H1 (cell line): ENCODE measurements around the gene TTLL5. TPM values are rescaled to one million over a fixed set of nuclear protein-coding genes. Genes with fewer than 3 reads are reported as not detected.

Experiments used
- CTCF ChIA-PET: fragments of 300-600 bp; sonication (Branson Sonifier 250); formaldehyde crosslinking; loops from one replicate; lab custom pipeline; 2021; ENCODE audit not compliant: partially characterized antibody; lab: Charles Lee
- POLR2A ChIA-PET: fragments of 300-600 bp; sonication (Branson Sonifier 250); formaldehyde crosslinking; loops from one replicate; lab custom pipeline; 2021; ENCODE audit warnings: inconsistent platforms; ENCODE audit not compliant: partially characterized antibody; lab: Charles Lee
- DNase-seq, 2 experiments: peaks; one replicate each; pipeline versions ENCODE4 v3.0.0 to v3.0.0-alpha.2; 2010 to 2022; ENCODE audit warnings: low spot score in 2 of 2, low read depth in 1 of 2, mixed read lengths in 1 of 2
- FAIRE-seq: peaks from 2 replicates; lab custom pipeline; 2011; peaks lifted over from hg19 to GRCh38; lab: Jason Lieb, UNC
- H2AFZ ChIP-seq: 2 replicates; pipeline ENCODE4 v1.8.1; 2012; ENCODE audit warnings: low read length, inconsistent platforms
- H2AK5ac ChIP-seq: 2 replicates; pipeline ENCODE4 v1.6.1; 2013; ENCODE audit warnings: low read depth, low read length
- H2BK120ac ChIP-seq: replicated peaks from 2 replicates; pipeline ENCODE3; 2013; ENCODE audit warnings: low read depth, low read length, inconsistent platforms
- H2BK12ac ChIP-seq: 2 replicates; pipeline ENCODE4 v1.6.1; 2013; ENCODE audit warnings: low read depth, low read length
- H2BK15ac ChIP-seq: 2 replicates; pipeline ENCODE4 v1.6.1; 2013; ENCODE audit warnings: low read length
- H2BK20ac ChIP-seq: 2 replicates; pipeline ENCODE4 v1.6.1; 2013; ENCODE audit warnings: low read length
- H2BK5ac ChIP-seq: 2 replicates; pipeline ENCODE4 v1.6.1; 2013; ENCODE audit warnings: low read depth, low read length
- H3K14ac ChIP-seq: 2 replicates; pipeline ENCODE4 v1.6.1; 2013; ENCODE audit warnings: inconsistent platforms; ENCODE audit not compliant: insufficient read length
- H3K18ac ChIP-seq: 2 replicates; pipeline ENCODE4 v1.6.1; 2013; ENCODE audit warnings: low read length; ENCODE audit errors: extremely low read depth
- H3K23ac ChIP-seq: 2 replicates; pipeline ENCODE4 v1.6.1; 2013; ENCODE audit warnings: inconsistent platforms; ENCODE audit not compliant: insufficient read length
- H3K23me2 ChIP-seq: 2 replicates; pipeline ENCODE4 v1.6.1; 2013; ENCODE audit warnings: low read depth, low read length
- H3K27ac ChIP-seq: 2 replicates; pipeline ENCODE4 v1.6.1; 2011; ENCODE audit warnings: low read depth, low read length, inconsistent platforms
- H3K27me3 ChIP-seq, 4 experiments: replicated peaks in 1 of 4; 1 replicate in 1 of 4; 2 replicates in 3 of 4; pipeline versions ENCODE4 v1.6.1 to v1.8.1; 2011 to 2013; ENCODE audit warnings: low read length in 3 of 4, mild to moderate bottlenecking in 3 of 4, inconsistent platforms in 2 of 4, mixed read lengths in 2 of 4, moderate library complexity in 1 of 4; ENCODE audit not compliant: control insufficient read depth in 3 of 4, insufficient read depth in 3 of 4; ENCODE audit errors: extremely low read depth in 1 of 4
- H3K36me3 ChIP-seq, 4 experiments: 2 replicates each; pipeline versions ENCODE4 v1.6.1 to v1.8.1; 2011 to 2013; ENCODE audit warnings: mild to moderate bottlenecking in 4 of 4, low read length in 3 of 4, moderate library complexity in 2 of 4, control low read depth in 1 of 4, inconsistent platforms in 1 of 4; ENCODE audit not compliant: insufficient read depth in 4 of 4, control insufficient read depth in 2 of 4
- H3K4ac ChIP-seq: replicated peaks from 2 replicates; pipeline ENCODE3; 2013; ENCODE audit warnings: low read length, low read depth, mixed read lengths, inconsistent platforms; ENCODE audit not compliant: insufficient read length
- H3K4me1 ChIP-seq, 4 experiments: replicated peaks in 1 of 4; 1 replicate in 1 of 4; 2 replicates in 3 of 4; pipeline versions ENCODE4 v1.6.1 to v1.8.1; 2011 to 2013; ENCODE audit warnings: low read length in 3 of 4, inconsistent platforms in 2 of 4, mixed read lengths in 1 of 4; ENCODE audit not compliant: insufficient read depth in 4 of 4, control insufficient read depth in 3 of 4
- H3K4me2 ChIP-seq, 2 experiments: 2 replicates each; pipeline versions ENCODE4 v1.6.1 to v1.8.1; 2011 to 2013; ENCODE audit warnings: low read depth in 2 of 2, low read length in 2 of 2, control low read depth in 1 of 2, inconsistent platforms in 1 of 2, mild to moderate bottlenecking in 1 of 2; ENCODE audit not compliant: insufficient read depth in 1 of 2
- H3K4me3 ChIP-seq, 4 experiments: fragments of 200-600, 300-600 bp in 1 of 4; sonication (generic), shearing (Covaris generic), sonication (Bioruptor Twin) in 1 of 4; 2 replicates each; pipeline versions ENCODE4 v1.5.1 to v1.8.1; 2011 to 2016; ENCODE audit warnings: low read length in 4 of 4, low read depth in 3 of 4, control low read depth in 2 of 4, inconsistent platforms in 2 of 4, mild to moderate bottlenecking in 2 of 4, mixed read lengths in 1 of 4, moderate library complexity in 1 of 4; ENCODE audit not compliant: insufficient read depth in 2 of 4; ENCODE audit errors: extremely low read depth in 1 of 4
- H3K56ac ChIP-seq: replicated peaks from 2 replicates; pipeline ENCODE3; 2013; ENCODE audit warnings: low read depth, mild to moderate bottlenecking, mixed read lengths, low read length, inconsistent platforms; ENCODE audit not compliant: insufficient read length
- H3K79me1 ChIP-seq: 2 replicates; pipeline ENCODE4 v1.6.1; 2013; ENCODE audit warnings: low read depth, low read length, control low read depth
- H3K79me2 ChIP-seq, 2 experiments: 2 replicates each; pipeline versions ENCODE4 v1.6.1 to v1.8.1; 2012 to 2013; ENCODE audit warnings: low read length in 2 of 2, mild to moderate bottlenecking in 2 of 2, inconsistent platforms in 1 of 2; ENCODE audit not compliant: insufficient read depth in 2 of 2, control insufficient read depth in 1 of 2
- H3K9ac ChIP-seq, 4 experiments: replicated peaks in 1 of 4; 1 replicate in 1 of 4; 2 replicates in 3 of 4; pipeline versions ENCODE4 v1.6.1 to v1.8.1; 2011 to 2013; ENCODE audit warnings: low read depth in 3 of 4, low read length in 3 of 4, control low read depth in 2 of 4, mild to moderate bottlenecking in 2 of 4, moderate library complexity in 2 of 4, inconsistent platforms in 1 of 4; ENCODE audit errors: extremely low read depth in 1 of 4
- H3K9me3 ChIP-seq, 2 experiments: 2 replicates each; pipeline versions ENCODE4 v1.6.1 to v1.8.1; 2012 to 2013; ENCODE audit warnings: mild to moderate bottlenecking in 2 of 2, moderate library complexity in 2 of 2, control low read depth in 1 of 2, inconsistent platforms in 1 of 2, low read depth in 1 of 2, low read length in 1 of 2, mixed read lengths in 1 of 2; ENCODE audit not compliant: insufficient read depth in 2 of 2
- H4K20me1 ChIP-seq, 2 experiments: replicated peaks in 1 of 2; 2 replicates each; pipeline versions ENCODE3 to v1.8.1; 2011 to 2013; ENCODE audit warnings: inconsistent platforms in 2 of 2, low read length in 2 of 2, mild to moderate bottlenecking in 1 of 2; ENCODE audit not compliant: insufficient read depth in 2 of 2, control insufficient read depth in 1 of 2
- H4K5ac ChIP-seq: 2 replicates; pipeline ENCODE4 v1.6.1; 2013; ENCODE audit warnings: low read length, low read depth, mixed read lengths, inconsistent platforms; ENCODE audit not compliant: insufficient read length
- H4K8ac ChIP-seq: 2 replicates; pipeline ENCODE4 v1.8.0; 2013; ENCODE audit warnings: mild to moderate bottlenecking, moderate library complexity, low read length, inconsistent platforms; ENCODE audit not compliant: insufficient read depth; ENCODE audit errors: extremely low read depth
- H4K91ac ChIP-seq: replicated peaks from 2 replicates; pipeline ENCODE3; 2013; ENCODE audit warnings: low read length, mixed read lengths, inconsistent platforms; ENCODE audit not compliant: insufficient read length
- ASH2L ChIP-seq: fragments of 200-600, 300-600 bp; sonication (generic); IDR thresholded peaks from one replicate; pipeline ENCODE4 v1.7.1; 2017; ENCODE audit warnings: low read length
- HDAC2 ChIP-seq, 2 experiments: fragments of 300-600 bp in 1 of 2; sonication (generic) in 1 of 2; IDR thresholded peaks; 2 replicates each; pipeline ENCODE4 v1.6.1; 2011 to 2012; ENCODE audit warnings: low read depth in 2 of 2, low read length in 2 of 2, mild to moderate bottlenecking in 2 of 2, moderate library complexity in 2 of 2, borderline replicate concordance in 1 of 2, inconsistent platforms in 1 of 2
- NANOG ChIP-seq: IDR thresholded peaks from 2 replicates; pipeline ENCODE4 v1.6.1; 2011; ENCODE audit warnings: low read length, low read depth, mild to moderate bottlenecking, inconsistent platforms; ENCODE audit not compliant: insufficient read depth, poor library complexity, severe bottlenecking
- RAD21 ChIP-seq, 2 experiments: IDR thresholded peaks in 1 of 2; conservative IDR thresholded peaks in 1 of 2; 2 replicates each; pipeline ENCODE4 v1.6.1; 2011; ENCODE audit warnings: low read depth in 2 of 2, low read length in 2 of 2, improper control_type of control experiment in 1 of 2, inconsistent platforms in 1 of 2, mild to moderate bottlenecking in 1 of 2, moderate library complexity in 1 of 2
- TEAD4 ChIP-seq: IDR thresholded peaks from 2 replicates; pipeline ENCODE4 v1.6.1; 2012; ENCODE audit warnings: low read depth, low read length, inconsistent platforms, mixed read lengths
- YY1 ChIP-seq: IDR thresholded peaks from 2 replicates; pipeline ENCODE4 v1.6.1; 2011; ENCODE audit warnings: low read depth, mild to moderate bottlenecking, low read length
- ZNF274 ChIP-seq: IDR thresholded peaks from 2 replicates; pipeline ENCODE4 v1.7.0; 2012; ENCODE audit warnings: low read length, borderline replicate concordance; ENCODE audit errors: extremely low read depth
- WGBS, 2 experiments: shearing (Covaris generic) in 1 of 2; methylation state at CpG; one replicate each; pipeline versions ENCODE4 v1.1.6 to v1.1.7; 2013 to 2015; ENCODE audit warnings: low lambda C conversion rate in 2 of 2, mixed read lengths in 2 of 2, inconsistent platforms in 1 of 2, low coverage in 1 of 2, missing lambda C conversion rate in 1 of 2; ENCODE audit not compliant: insufficient replicate concordance in 2 of 2, insufficient coverage in 1 of 2, insufficient read length in 1 of 2; ENCODE audit errors: extremely low coverage in 1 of 2, missing lambda C conversion rate in 1 of 2; 5-methylcytosine and 5-hydroxymethylcytosine counted together
- polyA plus RNA-seq, 7 experiments: library from polyadenylated mRNA; depleted of rRNA in 3 of 7; stranded (reverse) in 5 of 7; unstranded in 2 of 7; fragments of >200 nt in 5 of 7; fragments of 200-250 nt in 2 of 7; gene quantifications; 1 replicate in 5 of 7; 2 replicates in 1 of 7; 4 replicates in 1 of 7; pipeline versions ENCODE4 v1.2.1 to v1.2.3, GENCODE V29; 2011 to 2013; ENCODE audit warnings: missing spikeins in 2 of 7, mixed read lengths in 2 of 7
- total RNA-seq: library from RNA; stranded (reverse); fragmentation: NEBNext Ultra II Directional; extraction: Animal tissue kit (Norgen Biotek cat#: 25700); gene quantifications from 2 replicates; pipeline ENCODE4 v1.2.1, GENCODE V29; 2021
- TF ChIP-seq, protein P1 (sequence below), 3 experiments: IDR thresholded peaks; 1 replicate in 2 of 3; 2 replicates in 1 of 3; pipeline versions ENCODE4 v1.5.1 to v1.6.1; 2011; ENCODE audit warnings: low read length in 3 of 3, mild to moderate bottlenecking in 3 of 3, inconsistent platforms in 2 of 3, low read depth in 1 of 3, moderate library complexity in 1 of 3; ENCODE audit not compliant: insufficient read depth in 1 of 3; ENCODE audit errors: control extremely low read depth in 1 of 3

TTLL5 gene
- total and polyA plus RNA-seq, 2 of the 8 experiments (the other 6 are each of a cell fraction or from before 2014, with no cell fraction given), result 16.1 to 45.9 TPM

DNA sequence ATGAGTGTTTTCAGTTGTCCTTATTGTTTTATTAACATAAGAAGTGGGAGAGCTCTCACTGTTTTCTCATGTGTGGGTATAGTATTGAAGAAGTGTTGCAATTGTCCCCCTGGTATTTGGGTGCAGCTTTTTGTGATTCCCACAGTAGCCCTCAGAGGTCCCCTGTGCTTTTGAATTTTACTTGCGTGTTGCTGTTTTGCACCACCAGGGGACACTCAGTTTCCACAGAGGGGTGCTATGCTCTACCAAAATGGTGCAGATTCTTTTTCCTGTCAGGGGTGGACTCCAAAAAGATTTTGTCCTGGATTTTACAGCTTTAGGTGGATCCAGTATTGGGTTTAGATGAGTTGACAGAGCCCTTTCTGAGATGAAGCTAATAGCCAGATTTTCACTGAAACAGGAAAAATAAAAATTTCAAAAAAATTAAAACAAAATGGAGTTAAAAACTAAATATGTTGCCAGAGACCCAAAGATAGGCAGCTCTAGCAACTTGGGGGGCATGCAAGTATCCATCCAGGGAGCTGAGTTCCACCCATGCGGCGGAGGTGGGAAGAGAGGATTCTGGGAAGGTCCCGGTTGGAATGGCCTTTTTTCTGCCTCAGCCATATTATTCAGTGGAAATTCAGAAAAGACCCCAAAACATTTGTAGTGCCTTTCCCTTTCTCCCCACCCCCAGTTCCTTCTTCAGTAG lies 50.2 kb downstream of the TTLL5 start:
- Histone ChIP-seq H2AK5ac (no peak overlapping the region), H3K4me2 (peak overlapping the region in 1 of 2 experiments; percentile 57; a peak in 1 of 4 replicates), H3K79me1 (no peaks in the 10 kb centered on the region), H3K23ac (no peak overlapping the region), H3K27ac (peak overlapping the region; percentile 45; the same call in 1 of the 2 replicates), H3K27me3 (no peaks in the 10 kb centered on the region), H3K23me2 (no peaks in the 10 kb centered on the region), H3K14ac (no peak overlapping the region), H3K36me3 (peaks cover 0 to 3% (median 1%) of the 10 kb centered on the region in 4 experiments; a peak in 1 of 8 replicates), H3K4ac (no peak overlapping the region), H3K4me1 (peaks cover 0 to 14% (median 5%) of the 10 kb centered on the region in 4 experiments; a peak in 6 of 7 replicates), H3K18ac (no peak overlapping the region), H2BK12ac (no peak overlapping the region), H3K4me3 (peak overlapping the region in 1 of 4 experiments; percentile 13; a peak in 1 of 8 replicates), H3K56ac (no peak overlapping the region), H2AFZ (no peak overlapping the region; the same call in 1 of the 2 replicates), H2BK5ac (no peak overlapping the region), H4K20me1 (no peaks in the 10 kb centered on the region), H2BK20ac (no peak overlapping the region), H4K5ac (no peak overlapping the region), H3K79me2 (no peaks in the 10 kb centered on the region), H2BK120ac (no peak overlapping the region), H4K91ac (no peak overlapping the region), H4K8ac (no peak overlapping the region), H3K9me3 (no peaks in the 10 kb centered on the region), H3K9ac (no peak overlapping the region), H2BK15ac (no peak overlapping the region)
- POLR2A ChIA-PET, result interaction anchor here (0.6 kb wide), 1 partner anchor 829 kb away, joined by 4 read pairs; no protein-coding TSS in a partner anchor
- TF ChIP-seq ZNF274, result no peak
- TF ChIP-seq ASH2L, result no peak
- 0 out of 2 replicates have a peak, but pooled peaks have one; percentile 8 for TF ChIP-seq TEAD4
- TF ChIP-seq YY1, result peak; percentile 31; the same call in 1 of the 2 replicates
- TF ChIP-seq, protein P1, sequence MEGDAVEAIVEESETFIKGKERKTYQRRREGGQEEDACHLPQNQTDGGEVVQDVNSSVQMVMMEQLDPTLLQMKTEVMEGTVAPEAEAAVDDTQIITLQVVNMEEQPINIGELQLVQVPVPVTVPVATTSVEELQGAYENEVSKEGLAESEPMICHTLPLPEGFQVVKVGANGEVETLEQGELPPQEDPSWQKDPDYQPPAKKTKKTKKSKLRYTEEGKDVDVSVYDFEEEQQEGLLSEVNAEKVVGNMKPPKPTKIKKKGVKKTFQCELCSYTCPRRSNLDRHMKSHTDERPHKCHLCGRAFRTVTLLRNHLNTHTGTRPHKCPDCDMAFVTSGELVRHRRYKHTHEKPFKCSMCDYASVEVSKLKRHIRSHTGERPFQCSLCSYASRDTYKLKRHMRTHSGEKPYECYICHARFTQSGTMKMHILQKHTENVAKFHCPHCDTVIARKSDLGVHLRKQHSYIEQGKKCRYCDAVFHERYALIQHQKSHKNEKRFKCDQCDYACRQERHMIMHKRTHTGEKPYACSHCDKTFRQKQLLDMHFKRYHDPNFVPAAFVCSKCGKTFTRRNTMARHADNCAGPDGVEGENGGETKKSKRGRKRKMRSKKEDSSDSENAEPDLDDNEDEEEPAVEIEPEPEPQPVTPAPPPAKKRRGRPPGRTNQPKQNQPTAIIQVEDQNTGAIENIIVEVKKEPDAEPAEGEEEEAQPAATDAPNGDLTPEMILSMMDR (IDR thresholded peaks at IDR 0.05; ENCODE audit: control extremely low read depth in 1 of 3, insufficient read depth in 1 of 3, low read depth in 1 of 3, low read length in 3 of 3), result peak; percentile 41 to 78 (median 68)
- no peak for TF ChIP-seq NANOG
- TF ChIP-seq HDAC2 (IDR thresholded peaks at IDR 0.05; ENCODE audit: borderline replicate concordance in 1 of 2, low read depth in 2 of 2, low read length in 2 of 2), result peak in 1 of 2 experiments; percentile 14; a peak in 1 of 4 replicates
- TF ChIP-seq RAD21 (IDR thresholded peaks at IDR 0.05 in 1 of 2, conservative IDR thresholded peaks at IDR 0.05 in 1 of 2; ENCODE audit: low read depth in 2 of 2, low read length in 2 of 2), result peak; percentile 72 to 83
- DNase-seq, result peak in 1 of 2 experiments; percentile 47
- peak; percentile 52 for FAIRE-seq
- 72% methylated on average over 4 of the region's 4 CpGs; no CpG with 5 or more reads in 1 of the 2 experiments for WGBS, 2 experiments
- CTCF ChIA-PET, result interaction anchor here (0.6 to 5.9 kb wide), 42 partner anchors 9 to 676 kb away, joined by 3 to 105 read pairs (median 4); partner anchors contain the start of genes IFT43 and TGFB3
